MCF 10A (cell line): Measurements from ENCODE around the gene MARS1. TPM values are rescaled to one million over a fixed set of nuclear protein-coding genes. Genes with fewer than 3 reads are reported as not detected.

Experiments
- BruUV-seq: library from RNA; stranded (reverse); fragments of 400-500 nt; replicated peaks from 2 replicates; lab custom pipeline; 2021; lab: Mats Ljungman, UMichigan
- CTCF ChIA-PET: fragments of 300-600 bp; sonication (Branson Sonifier 250); formaldehyde crosslinking; extraction: SDS; loops from one replicate; lab custom pipeline; 2021; ENCODE audit warnings: antibody characterized with exemption, inconsistent platforms; lab: Yijun Ruan, JAX
- POLR2A ChIA-PET: fragments of 300-600, 350-650 bp; sonication (Branson Sonifier 250); formaldehyde crosslinking; extraction: SDS; loops from one replicate; lab custom pipeline; 2020; ENCODE audit warnings: antibody characterized with exemption, inconsistent platforms; lab: Yijun Ruan, JAX
- DNase-seq: peaks from one replicate; pipeline ENCODE4 v3.0.0-alpha.2; 2018; ENCODE audit not compliant: unreplicated experiment
- H3K27ac Mint-ChIP-seq: one replicate; pipeline ENCODE4 v1.8.0; 2022; ENCODE audit warnings: mild to moderate bottlenecking, low read depth, mixed read lengths; ENCODE audit not compliant: unreplicated experiment
- H3K27me3 Mint-ChIP-seq: one replicate; pipeline ENCODE4 v1.8.0; 2022; ENCODE audit warnings: mixed read lengths; ENCODE audit not compliant: insufficient read depth, unreplicated experiment
- H3K36me3 Mint-ChIP-seq: one replicate; pipeline ENCODE4 v1.8.0; 2022; ENCODE audit warnings: mild to moderate bottlenecking, moderate library complexity, mixed read lengths; ENCODE audit not compliant: insufficient read depth, unreplicated experiment
- H3K4me1 Mint-ChIP-seq: one replicate; pipeline ENCODE4 v1.8.0; 2022; ENCODE audit warnings: mixed read lengths; ENCODE audit not compliant: insufficient read depth, unreplicated experiment
- H3K4me3 Mint-ChIP-seq: one replicate; pipeline ENCODE4 v1.8.0; 2022; ENCODE audit warnings: mild to moderate bottlenecking, moderate library complexity, mixed read lengths; ENCODE audit not compliant: unreplicated experiment
- H3K9me3 Mint-ChIP-seq: one replicate; pipeline ENCODE4 v1.8.0; 2022; ENCODE audit warnings: mixed read lengths; ENCODE audit not compliant: unreplicated experiment
- CTCF ChIP-seq: fragments of 200-600 bp; IDR thresholded peaks from one replicate; pipeline ENCODE4 v1.8.0; 2022; ENCODE audit warnings: antibody characterized with exemption, mild to moderate bottlenecking; ENCODE audit not compliant: unreplicated experiment
- intact Hi-C: fragments of 100-400 bp; cut with micrococcal nuclease; formaldehyde crosslinking; loops from 2 replicates; pipeline ENCODE4 v1.14.1; 2022
- total RNA-seq: library from RNA; stranded (reverse); gene quantifications from 2 replicates; pipeline ENCODE4 v1.2.3, GENCODE V29; 2022

The MARS1 gene
- total RNA-seq, 1 experiment from 2014 or later = 762 TPM

- no TSS peak for BruUV-seq
- CTCF ChIA-PET = interaction anchor here (0.6 to 1.8 kb wide), 5 partner anchors 14 to 1671 kb away, joined by 3 to 8 read pairs (median 4); no protein-coding TSS in a partner anchor
- Mint-ChIP-seq H3K9me3 (no peaks in the 10 kb centered on the region), H3K27ac (no peak overlapping the region), H3K4me1 (peaks cover 15% of the 10 kb centered on the region), H3K36me3 (peaks cover 17% of the 10 kb centered on the region), H3K27me3 (peaks cover 25% of the 10 kb centered on the region), H3K4me3 (no peak overlapping the region)
- intact Hi-C loops = no loop called here
- TF ChIP-seq CTCF = no peak
- POLR2A ChIA-PET = interaction anchor here (0.6 to 1.1 kb wide), 4 partner anchors 25 to 440 kb away, joined by 3 to 4 read pairs (median 4); no protein-coding TSS in a partner anchor
- DNase-seq = no peak
These were observed 2.2 kb upstream of the MARS1 start for GRCh38 chr12:57485695-57486094.

- H3K9me3 Mint-ChIP-seq = no peaks in the 10 kb centered on the region
- CTCF ChIA-PET = interaction anchor here (0.6 to 1.7 kb wide), 6 partner anchors 10 to 271 kb away, joined by 3 to 4 read pairs (median 3); no protein-coding TSS in a partner anchor
- DNase-seq = no peak
- H3K36me3 Mint-ChIP-seq = peaks cover 31% of the 10 kb centered on the region
- intact Hi-C loops = no loop called here
- H3K27me3 Mint-ChIP-seq = peaks cover 12% of the 10 kb centered on the region
- POLR2A ChIA-PET = interaction anchor here (0.9 to 1.1 kb wide), 3 partner anchors 27 to 36 kb away, joined by 3 to 4 read pairs (median 3); no protein-coding TSS in a partner anchor
- peaks cover 20% of the 10 kb centered on the region for H3K4me1 Mint-ChIP-seq
- no TSS peak for BruUV-seq
- peak overlapping the region; percentile 87 for H3K27ac Mint-ChIP-seq
- TF ChIP-seq CTCF = no peak
- peak overlapping the region; percentile 92 for H3K4me3 Mint-ChIP-seq
These were observed 742 bp upstream of the MARS1 start for GRCh38 chr12:57487055-57487596.

- Mint-ChIP-seq H3K27ac (peak overlapping the region; percentile 87), H3K36me3 (peaks cover 43% of the 10 kb centered on the region), H3K9me3 (no peaks in the 10 kb centered on the region), H3K27me3 (peaks cover 3% of the 10 kb centered on the region), H3K4me3 (peak overlapping the region; percentile 92), H3K4me1 (peaks cover 15% of the 10 kb centered on the region)
- POLR2A ChIA-PET = interaction anchor here (0.6 to 2.1 kb wide), 8 partner anchors 16 to 359 kb away, joined by 3 to 10 read pairs (median 4); partner anchors contain the start of genes DCTN2 and DDIT3
- DNase-seq = no peak
- CTCF ChIA-PET = interaction anchor here (0.7 to 1.0 kb wide), 3 partner anchors 19 to 141 kb away, joined by 3 read pairs; no protein-coding TSS in a partner anchor
- BruUV-seq = no TSS peak
- intact Hi-C loops = no loop called here
- no peak for TF ChIP-seq CTCF
These were observed 711 bp downstream of the MARS1 start for GRCh38 chr12:57488402-57489156.

GRCh38 chr12:57489157-57489641 is 1.3 kb downstream of the MARS1 start:
- intact Hi-C loops = no loop called here
- no peak for TF ChIP-seq CTCF
- Mint-ChIP-seq H3K4me1 (peaks cover 15% of the 10 kb centered on the region), H3K36me3 (peaks cover 48% of the 10 kb centered on the region), H3K27ac (peak overlapping the region; percentile 87), H3K9me3 (no peaks in the 10 kb centered on the region), H3K4me3 (peak overlapping the region; percentile 92), H3K27me3 (no peaks in the 10 kb centered on the region)
- TSS peak; percentile 35 for BruUV-seq
- DNase-seq = no peak
- ChIA-PET CTCF (interaction anchor here (0.7 to 1.0 kb wide), 4 partner anchors 19 to 142 kb away, joined by 3 to 4 read pairs (median 3); no protein-coding TSS in a partner anchor), POLR2A (interaction anchor here (0.6 to 2.1 kb wide), 8 partner anchors 16 to 263 kb away, joined by 3 to 10 read pairs (median 4); partner anchors contain the start of genes CDK4, DCTN2 and DDIT3)
